ENCODE results near the gene FHOD3.

DNA sequence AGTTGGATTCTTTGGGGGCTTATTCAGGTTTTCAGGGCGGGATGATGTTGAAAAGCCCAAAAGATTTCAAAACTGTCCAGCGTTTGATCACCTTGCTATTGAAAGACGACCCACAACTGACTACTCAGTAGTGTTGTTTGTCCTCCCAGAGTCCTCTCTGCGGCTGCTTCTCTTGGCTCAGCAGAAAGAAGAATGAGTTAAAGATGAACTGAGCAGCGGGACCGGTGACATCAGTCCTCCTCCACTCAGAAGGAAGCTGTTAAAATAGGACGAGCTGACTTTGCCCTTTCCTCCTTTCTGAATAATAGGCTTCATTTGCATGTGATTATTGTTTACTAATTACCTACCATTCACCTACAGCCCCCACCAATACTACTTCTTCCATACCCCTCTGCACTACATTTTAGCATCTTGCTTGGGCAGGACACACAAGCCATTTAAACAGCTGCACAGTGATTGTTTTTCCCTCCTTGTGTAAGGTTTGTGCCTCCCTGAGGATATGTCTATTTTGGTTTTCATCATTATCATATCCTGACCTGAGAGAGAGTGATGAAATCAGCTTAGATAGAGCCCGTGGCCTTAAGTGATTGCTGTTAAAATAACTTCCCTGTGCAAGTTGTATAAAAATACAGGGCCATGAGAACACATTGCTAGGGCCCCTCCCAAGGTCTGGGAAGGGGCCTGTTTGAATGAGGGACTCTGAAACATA is 261.8 kb downstream of the FHOD3 start:
- TF ChIP-seq, protein P1, sequence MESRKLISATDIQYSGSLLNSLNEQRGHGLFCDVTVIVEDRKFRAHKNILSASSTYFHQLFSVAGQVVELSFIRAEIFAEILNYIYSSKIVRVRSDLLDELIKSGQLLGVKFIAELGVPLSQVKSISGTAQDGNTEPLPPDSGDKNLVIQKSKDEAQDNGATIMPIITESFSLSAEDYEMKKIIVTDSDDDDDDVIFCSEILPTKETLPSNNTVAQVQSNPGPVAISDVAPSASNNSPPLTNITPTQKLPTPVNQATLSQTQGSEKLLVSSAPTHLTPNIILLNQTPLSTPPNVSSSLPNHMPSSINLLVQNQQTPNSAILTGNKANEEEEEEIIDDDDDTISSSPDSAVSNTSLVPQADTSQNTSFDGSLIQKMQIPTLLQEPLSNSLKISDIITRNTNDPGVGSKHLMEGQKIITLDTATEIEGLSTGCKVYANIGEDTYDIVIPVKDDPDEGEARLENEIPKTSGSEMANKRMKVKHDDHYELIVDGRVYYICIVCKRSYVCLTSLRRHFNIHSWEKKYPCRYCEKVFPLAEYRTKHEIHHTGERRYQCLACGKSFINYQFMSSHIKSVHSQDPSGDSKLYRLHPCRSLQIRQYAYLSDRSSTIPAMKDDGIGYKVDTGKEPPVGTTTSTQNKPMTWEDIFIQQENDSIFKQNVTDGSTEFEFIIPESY (IDR thresholded peaks at IDR 0.05), result no peak
- TF ChIP-seq, protein P2, sequence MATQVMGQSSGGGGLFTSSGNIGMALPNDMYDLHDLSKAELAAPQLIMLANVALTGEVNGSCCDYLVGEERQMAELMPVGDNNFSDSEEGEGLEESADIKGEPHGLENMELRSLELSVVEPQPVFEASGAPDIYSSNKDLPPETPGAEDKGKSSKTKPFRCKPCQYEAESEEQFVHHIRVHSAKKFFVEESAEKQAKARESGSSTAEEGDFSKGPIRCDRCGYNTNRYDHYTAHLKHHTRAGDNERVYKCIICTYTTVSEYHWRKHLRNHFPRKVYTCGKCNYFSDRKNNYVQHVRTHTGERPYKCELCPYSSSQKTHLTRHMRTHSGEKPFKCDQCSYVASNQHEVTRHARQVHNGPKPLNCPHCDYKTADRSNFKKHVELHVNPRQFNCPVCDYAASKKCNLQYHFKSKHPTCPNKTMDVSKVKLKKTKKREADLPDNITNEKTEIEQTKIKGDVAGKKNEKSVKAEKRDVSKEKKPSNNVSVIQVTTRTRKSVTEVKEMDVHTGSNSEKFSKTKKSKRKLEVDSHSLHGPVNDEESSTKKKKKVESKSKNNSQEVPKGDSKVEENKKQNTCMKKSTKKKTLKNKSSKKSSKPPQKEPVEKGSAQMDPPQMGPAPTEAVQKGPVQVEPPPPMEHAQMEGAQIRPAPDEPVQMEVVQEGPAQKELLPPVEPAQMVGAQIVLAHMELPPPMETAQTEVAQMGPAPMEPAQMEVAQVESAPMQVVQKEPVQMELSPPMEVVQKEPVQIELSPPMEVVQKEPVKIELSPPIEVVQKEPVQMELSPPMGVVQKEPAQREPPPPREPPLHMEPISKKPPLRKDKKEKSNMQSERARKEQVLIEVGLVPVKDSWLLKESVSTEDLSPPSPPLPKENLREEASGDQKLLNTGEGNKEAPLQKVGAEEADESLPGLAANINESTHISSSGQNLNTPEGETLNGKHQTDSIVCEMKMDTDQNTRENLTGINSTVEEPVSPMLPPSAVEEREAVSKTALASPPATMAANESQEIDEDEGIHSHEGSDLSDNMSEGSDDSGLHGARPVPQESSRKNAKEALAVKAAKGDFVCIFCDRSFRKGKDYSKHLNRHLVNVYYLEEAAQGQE (IDR thresholded peaks at IDR 0.05), result no peak
- TF ChIP-seq, protein P3, sequence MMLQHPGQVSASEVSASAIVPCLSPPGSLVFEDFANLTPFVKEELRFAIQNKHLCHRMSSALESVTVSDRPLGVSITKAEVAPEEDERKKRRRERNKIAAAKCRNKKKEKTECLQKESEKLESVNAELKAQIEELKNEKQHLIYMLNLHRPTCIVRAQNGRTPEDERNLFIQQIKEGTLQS (IDR thresholded peaks at IDR 0.05), result no peak
- TF ChIP-seq, protein P4, sequence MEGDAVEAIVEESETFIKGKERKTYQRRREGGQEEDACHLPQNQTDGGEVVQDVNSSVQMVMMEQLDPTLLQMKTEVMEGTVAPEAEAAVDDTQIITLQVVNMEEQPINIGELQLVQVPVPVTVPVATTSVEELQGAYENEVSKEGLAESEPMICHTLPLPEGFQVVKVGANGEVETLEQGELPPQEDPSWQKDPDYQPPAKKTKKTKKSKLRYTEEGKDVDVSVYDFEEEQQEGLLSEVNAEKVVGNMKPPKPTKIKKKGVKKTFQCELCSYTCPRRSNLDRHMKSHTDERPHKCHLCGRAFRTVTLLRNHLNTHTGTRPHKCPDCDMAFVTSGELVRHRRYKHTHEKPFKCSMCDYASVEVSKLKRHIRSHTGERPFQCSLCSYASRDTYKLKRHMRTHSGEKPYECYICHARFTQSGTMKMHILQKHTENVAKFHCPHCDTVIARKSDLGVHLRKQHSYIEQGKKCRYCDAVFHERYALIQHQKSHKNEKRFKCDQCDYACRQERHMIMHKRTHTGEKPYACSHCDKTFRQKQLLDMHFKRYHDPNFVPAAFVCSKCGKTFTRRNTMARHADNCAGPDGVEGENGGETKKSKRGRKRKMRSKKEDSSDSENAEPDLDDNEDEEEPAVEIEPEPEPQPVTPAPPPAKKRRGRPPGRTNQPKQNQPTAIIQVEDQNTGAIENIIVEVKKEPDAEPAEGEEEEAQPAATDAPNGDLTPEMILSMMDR (IDR thresholded peaks at IDR 0.05; ENCODE audit: low read depth, low read length, missing input control), result no peak
- TF ChIP-seq SP1 (IDR thresholded peaks at IDR 0.05) (no peak), RAD21 (IDR thresholded peaks at IDR 0.05) (no peak), FOXA1 (IDR thresholded peaks at IDR 0.05) (no peak), TAF1 (conservative IDR thresholded peaks at IDR 0.05) (no peak), EGR1 (IDR thresholded peaks at IDR 0.05; ENCODE audit: low read depth in 2 of 2) (no peak), HNF4G (IDR thresholded peaks at IDR 0.05) (no peak), JUND (IDR thresholded peaks at IDR 0.05) (no peak)
- TF ChIP-seq, protein P5, sequence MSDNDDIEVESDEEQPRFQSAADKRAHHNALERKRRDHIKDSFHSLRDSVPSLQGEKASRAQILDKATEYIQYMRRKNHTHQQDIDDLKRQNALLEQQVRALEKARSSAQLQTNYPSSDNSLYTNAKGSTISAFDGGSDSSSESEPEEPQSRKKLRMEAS (IDR thresholded peaks at IDR 0.05), result no peak
